Esophagus squamous epithelium (tissue), 4 donors: ENCODE measurements around the gene PLEKHA7.

Experiments
- CTCF ChIP-seq, 6 experiments: fragments of 450-650 bp in 4 of 6; fragments of 200-600 bp in 2 of 6; sonication (generic) in 2 of 6; IDR thresholded peaks; one replicate each; pipeline ENCODE4 v1.5.1; 2016 to 2019; ENCODE audit warnings: antibody characterized with exemption in 6 of 6, mild to moderate bottlenecking in 4 of 6, moderate library complexity in 4 of 6
- POLR2A ChIP-seq, 4 donors: fragments of 450-650 bp; IDR thresholded peaks; one replicate each; pipeline ENCODE4 v1.6.1; 2017; ENCODE audit warnings: antibody characterized with exemption in 4 of 4, mild to moderate bottlenecking in 4 of 4, moderate library complexity in 3 of 4

GRCh38 chr11:16750417-16750816 is 263.8 kb downstream of the PLEKHA7 start:
- TF ChIP-seq CTCF (IDR thresholded peaks at IDR 0.05) (no peak), POLR2A (IDR thresholded peaks at IDR 0.05) (no peak)
